CD8-positive, alpha-beta memory T cell (primary cell): ENCODE results near the gene VWA3B. TPM values are rescaled to one million over a fixed set of nuclear protein-coding genes. Genes with fewer than 3 reads are reported as not detected.

Source experiments
- CTCF ChIA-PET: fragments of 350-600 bp; sonication (Branson Sonifier 250); formaldehyde crosslinking; loops from one replicate; lab custom pipeline; 2021; ENCODE audit warnings: antibody characterized with exemption; lab: Charles Lee
- POLR2A ChIA-PET: fragments of 350-600 bp; sonication (Branson Sonifier 250); formaldehyde crosslinking; loops from one replicate; lab custom pipeline; 2021; ENCODE audit warnings: antibody characterized with exemption; lab: Charles Lee
- DNase-seq, 5 donors: peaks; one replicate each; pipeline versions ENCODE4 v3.0.0 to v3.0.0-alpha.2; 2020 to 2022; ENCODE audit warnings: mixed read lengths in 1 of 5
- H3K27ac ChIP-seq: one replicate; pipeline ENCODE4 v1.7.0; 2013; ENCODE audit warnings: low read depth, mild to moderate bottlenecking, low read length, moderate library complexity
- H3K27me3 ChIP-seq: 2 replicates; pipeline ENCODE4 v1.7.0; 2013; ENCODE audit warnings: low read length, mild to moderate bottlenecking; ENCODE audit not compliant: insufficient read depth, poor library complexity, severe bottlenecking
- H3K36me3 ChIP-seq: 2 replicates; pipeline ENCODE4 v1.7.0; 2013; ENCODE audit warnings: mild to moderate bottlenecking, low read length, moderate library complexity; ENCODE audit not compliant: insufficient read depth
- H3K4me1 ChIP-seq: 2 replicates; pipeline ENCODE4 v1.7.0; 2013; ENCODE audit warnings: mild to moderate bottlenecking, low read length, moderate library complexity; ENCODE audit not compliant: insufficient read depth
- H3K4me3 ChIP-seq: 2 replicates; pipeline ENCODE4 v1.7.0; 2013; ENCODE audit warnings: mild to moderate bottlenecking, low read length
- H3K9me3 ChIP-seq: 2 replicates; pipeline ENCODE4 v1.7.0; 2013; ENCODE audit warnings: mild to moderate bottlenecking, low read length
- H3K27ac Mint-ChIP-seq, 8 donors: one replicate each; pipeline ENCODE4 v1.8.0; 2020 to 2021; ENCODE audit warnings: mixed read lengths in 8 of 8, mild to moderate bottlenecking in 6 of 8, inconsistent platforms in 3 of 8, moderate library complexity in 3 of 8
- H3K27me3 Mint-ChIP-seq, 2 donors: one replicate each; pipeline ENCODE4 v1.8.0; 2020 to 2021; ENCODE audit warnings: mixed read lengths in 2 of 2, mild to moderate bottlenecking in 1 of 2, moderate library complexity in 1 of 2
- H3K36me3 Mint-ChIP-seq, 3 donors: one replicate each; pipeline ENCODE4 v1.8.0; 2020 to 2021; ENCODE audit warnings: mixed read lengths in 3 of 3, inconsistent platforms in 1 of 3, mild to moderate bottlenecking in 1 of 3
- H3K4me1 Mint-ChIP-seq, 3 donors: one replicate each; pipeline ENCODE4 v1.8.0; 2020 to 2021; ENCODE audit warnings: mixed read lengths in 3 of 3, inconsistent platforms in 1 of 3, mild to moderate bottlenecking in 1 of 3
- H3K4me3 Mint-ChIP-seq, 7 donors: one replicate each; pipeline ENCODE4 v1.8.0; 2020 to 2021; ENCODE audit warnings: mixed read lengths in 7 of 7, mild to moderate bottlenecking in 6 of 7, moderate library complexity in 4 of 7, inconsistent platforms in 2 of 7
- H3K9me3 Mint-ChIP-seq, 5 donors: one replicate each; pipeline ENCODE4 v1.8.0; 2020 to 2022; ENCODE audit warnings: mixed read lengths in 5 of 5, mild to moderate bottlenecking in 3 of 5, moderate library complexity in 2 of 5, inconsistent platforms in 1 of 5
- polyA plus RNA-seq: library from polyadenylated mRNA; unstranded; fragments of 300-500 nt; fragmentation: Illumina TruSeq; gene quantifications from one replicate; pipeline ENCODE4 v1.2.3, GENCODE V29; 2021
- total RNA-seq, 2 experiments: library from RNA; stranded (reverse); gene quantifications; one replicate each; pipeline ENCODE4 v1.2.3, GENCODE V29; 2021

The VWA3B gene
- total and polyA plus RNA-seq, 3 experiments from 2014 or later, result not detected

DNA sequence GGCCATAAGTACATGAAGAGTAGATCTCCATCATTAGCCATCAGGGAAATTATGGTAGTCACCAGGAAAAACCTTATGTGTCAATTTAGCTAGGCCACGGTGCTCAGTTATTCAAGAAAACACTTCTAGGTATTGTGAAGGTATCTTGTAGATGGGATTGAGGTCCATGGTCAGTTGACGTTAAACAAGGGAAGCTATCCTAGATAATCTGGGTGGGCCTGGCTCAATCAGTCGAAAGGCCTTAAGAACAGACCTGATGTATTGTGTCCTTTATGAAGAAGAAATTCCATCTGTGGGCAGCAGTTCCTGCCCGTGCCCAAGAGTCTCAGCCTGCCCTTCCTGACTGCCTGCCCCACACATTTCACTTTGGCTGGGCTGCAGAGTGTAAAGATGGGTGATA, 242.6 kb downstream of the VWA3B start:
- Mint-ChIP-seq H3K4me3 (no peak overlapping the region), H3K27me3 (peaks cover 14 to 34% of the 10 kb centered on the region in 2 donors), H3K4me1 (no peaks in the 10 kb centered on the region), H3K9me3 (peaks cover 0 to 2% (median 0%) of the 10 kb centered on the region in 5 donors), H3K36me3 (peaks cover 0 to 4% (median 0%) of the 10 kb centered on the region in 3 donors), H3K27ac (no peak overlapping the region)
- Histone ChIP-seq H3K27ac (no peak overlapping the region), H3K36me3 (no peaks in the 10 kb centered on the region), H3K4me3 (no peak overlapping the region), H3K9me3 (no peaks in the 10 kb centered on the region), H3K27me3 (peaks cover 3% of the 10 kb centered on the region), H3K4me1 (no peaks in the 10 kb centered on the region)
- DNase-seq, result no peak
- ChIA-PET POLR2A (no interaction called here), CTCF (no interaction called here)

- ChIA-PET CTCF (no interaction called here), POLR2A (no interaction called here)
- H3K27me3 ChIP-seq, result peaks cover 3% of the 10 kb centered on the region
- no peaks in the 10 kb centered on the region for H3K9me3 ChIP-seq
- H3K9me3 Mint-ChIP-seq, result peaks cover 0 to 2% (median 0%) of the 10 kb centered on the region in 5 donors
- H3K36me3 ChIP-seq, result no peaks in the 10 kb centered on the region
- no peak overlapping the region for H3K4me3 Mint-ChIP-seq
- DNase-seq, result no peak
- no peaks in the 10 kb centered on the region for H3K4me1 Mint-ChIP-seq
- peaks cover 12 to 42% of the 10 kb centered on the region in 2 donors for H3K27me3 Mint-ChIP-seq
- no peak overlapping the region for H3K4me3 ChIP-seq
- no peaks in the 10 kb centered on the region for H3K4me1 ChIP-seq
- no peak overlapping the region for H3K27ac ChIP-seq
- H3K27ac Mint-ChIP-seq, result no peak overlapping the region
- H3K36me3 Mint-ChIP-seq, result peaks cover 0 to 2% (median 0%) of the 10 kb centered on the region in 3 donors
Observed at GRCh38 chr2:98332989-98333388, 246.0 kb downstream of the VWA3B start.

GRCh38 chr2:98333922-98334321, 247.0 kb downstream of the VWA3B start:
- Mint-ChIP-seq H3K4me1 (no peaks in the 10 kb centered on the region), H3K27me3 (peaks cover 11 to 44% of the 10 kb centered on the region in 2 donors), H3K36me3 (no peaks in the 10 kb centered on the region), H3K27ac (no peak overlapping the region), H3K9me3 (peaks cover 0 to 5% (median 3%) of the 10 kb centered on the region in 5 donors), H3K4me3 (no peak overlapping the region)
- POLR2A ChIA-PET, result no interaction called here
- Histone ChIP-seq H3K4me3 (no peak overlapping the region), H3K36me3 (no peaks in the 10 kb centered on the region), H3K9me3 (no peaks in the 10 kb centered on the region), H3K4me1 (no peaks in the 10 kb centered on the region), H3K27ac (no peak overlapping the region), H3K27me3 (peaks cover 3% of the 10 kb centered on the region)
- DNase-seq, result no peak
- CTCF ChIA-PET, result no interaction called here

DNA sequence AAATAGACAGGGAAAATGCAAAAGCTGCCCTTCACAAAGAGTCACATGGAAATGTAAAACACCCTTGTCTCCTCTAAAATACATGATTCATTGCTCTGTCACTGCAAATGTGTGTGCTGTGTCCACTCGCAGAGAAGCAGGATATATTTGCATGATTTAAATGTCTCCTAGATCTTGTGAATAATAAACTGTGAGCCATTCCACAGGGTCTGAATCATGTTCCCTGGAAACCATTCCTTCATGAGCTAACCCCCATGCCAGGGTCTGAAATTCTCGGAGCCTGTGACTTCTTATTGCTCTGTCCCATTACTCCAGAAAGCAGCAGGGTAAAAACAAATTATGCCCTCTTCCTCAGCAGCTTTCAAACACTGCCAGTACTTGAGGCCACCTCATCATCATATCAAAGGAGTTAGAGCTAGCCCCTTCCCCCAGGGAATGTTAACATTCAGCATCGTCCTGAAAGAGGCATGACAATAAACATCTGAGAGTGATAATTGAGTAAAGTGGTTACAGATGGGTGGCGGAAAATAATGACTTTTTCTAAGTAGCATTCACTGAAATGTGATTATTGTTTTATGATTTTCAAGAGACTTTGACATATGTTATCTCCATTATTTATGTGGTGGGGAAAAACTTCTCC, 247.6 kb downstream of the VWA3B start:
- DNase-seq, result no peak
- H3K4me1 Mint-ChIP-seq, result no peaks in the 10 kb centered on the region
- no peak overlapping the region for H3K27ac Mint-ChIP-seq
- H3K4me3 Mint-ChIP-seq, result no peak overlapping the region
- H3K27me3 Mint-ChIP-seq, result peaks cover 11 to 50% of the 10 kb centered on the region in 2 donors
- H3K36me3 Mint-ChIP-seq, result no peaks in the 10 kb centered on the region
- H3K27ac ChIP-seq, result no peak overlapping the region
- H3K9me3 Mint-ChIP-seq, result peaks cover 0 to 5% (median 3%) of the 10 kb centered on the region in 5 donors
- H3K36me3 ChIP-seq, result no peaks in the 10 kb centered on the region
- ChIA-PET POLR2A (no interaction called here), CTCF (no interaction called here)
- no peaks in the 10 kb centered on the region for H3K4me1 ChIP-seq
- peaks cover 3% of the 10 kb centered on the region for H3K27me3 ChIP-seq
- no peaks in the 10 kb centered on the region for H3K9me3 ChIP-seq
- H3K4me3 ChIP-seq, result no peak overlapping the region

DNA sequence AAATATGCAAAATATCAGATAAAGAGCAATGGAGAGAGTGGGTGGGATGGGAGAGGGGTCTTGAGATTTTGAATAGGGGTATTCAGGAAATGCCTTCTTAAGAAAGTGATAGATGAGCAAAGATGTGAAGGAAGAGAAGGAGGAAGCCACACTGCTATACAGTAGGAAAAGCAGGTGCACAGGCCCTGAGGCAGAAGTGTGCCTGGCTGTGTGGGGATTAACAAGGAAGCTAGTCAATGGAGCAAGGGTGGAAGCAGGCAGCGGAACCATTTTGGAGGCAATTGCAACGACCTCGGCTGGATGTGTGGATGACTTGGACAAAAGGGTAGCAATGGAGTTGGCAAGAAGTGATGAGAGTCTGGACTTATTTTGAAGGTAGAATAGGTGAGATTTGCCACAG, 248.3 kb downstream of the VWA3B start:
- H3K4me1 ChIP-seq, result no peaks in the 10 kb centered on the region
- H3K27ac ChIP-seq, result no peak overlapping the region
- H3K27ac Mint-ChIP-seq, result peak overlapping the region in 1 of 8 donors; percentile 93
- ChIA-PET CTCF (no interaction called here), POLR2A (no interaction called here)
- no peaks in the 10 kb centered on the region for H3K4me1 Mint-ChIP-seq
- peaks cover 7 to 56% of the 10 kb centered on the region in 2 donors for H3K27me3 Mint-ChIP-seq
- H3K36me3 Mint-ChIP-seq, result no peaks in the 10 kb centered on the region
- H3K9me3 Mint-ChIP-seq, result peaks cover 0 to 3% (median 3%) of the 10 kb centered on the region in 5 donors
- H3K27me3 ChIP-seq, result peaks cover 3% of the 10 kb centered on the region
- H3K36me3 ChIP-seq, result no peaks in the 10 kb centered on the region
- no peaks in the 10 kb centered on the region for H3K9me3 ChIP-seq
- H3K4me3 ChIP-seq, result no peak overlapping the region
- DNase-seq, result no peak
- no peak overlapping the region for H3K4me3 Mint-ChIP-seq

DNA sequence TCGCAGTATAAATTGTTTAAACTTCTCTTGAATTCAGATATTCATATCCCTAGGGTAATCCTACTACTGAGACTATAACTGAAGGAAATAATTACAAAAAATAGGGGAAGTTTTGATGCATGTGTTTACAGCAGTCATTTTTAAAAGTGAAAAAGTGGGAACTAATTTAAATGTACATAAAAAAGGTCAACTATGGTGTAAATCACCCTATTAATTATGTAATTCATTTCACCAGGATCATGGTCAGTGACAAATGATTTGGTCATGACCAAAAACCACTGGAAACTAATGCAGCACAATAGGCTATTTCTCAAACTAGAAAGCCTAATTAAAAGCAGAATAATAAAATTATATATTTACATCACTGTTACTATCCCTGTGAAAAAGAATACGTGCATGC, 254.3 kb downstream of the VWA3B start:
- H3K4me3 ChIP-seq, result no peak overlapping the region
- H3K27ac ChIP-seq, result no peak overlapping the region
- Mint-ChIP-seq H3K27ac (no peak overlapping the region), H3K4me3 (no peak overlapping the region), H3K9me3 (peaks cover 0 to 6% (median 3%) of the 10 kb centered on the region in 5 donors), H3K36me3 (no peaks in the 10 kb centered on the region), H3K4me1 (peaks cover 0 to 5% (median 2%) of the 10 kb centered on the region in 3 donors), H3K27me3 (peaks cover 25 to 60% of the 10 kb centered on the region in 2 donors)
- ChIA-PET POLR2A (no interaction called here), CTCF (no interaction called here)
- no peaks in the 10 kb centered on the region for H3K9me3 ChIP-seq
- peaks cover 13% of the 10 kb centered on the region for H3K27me3 ChIP-seq
- no peaks in the 10 kb centered on the region for H3K36me3 ChIP-seq
- no peaks in the 10 kb centered on the region for H3K4me1 ChIP-seq
- DNase-seq, result no peak

DNA sequence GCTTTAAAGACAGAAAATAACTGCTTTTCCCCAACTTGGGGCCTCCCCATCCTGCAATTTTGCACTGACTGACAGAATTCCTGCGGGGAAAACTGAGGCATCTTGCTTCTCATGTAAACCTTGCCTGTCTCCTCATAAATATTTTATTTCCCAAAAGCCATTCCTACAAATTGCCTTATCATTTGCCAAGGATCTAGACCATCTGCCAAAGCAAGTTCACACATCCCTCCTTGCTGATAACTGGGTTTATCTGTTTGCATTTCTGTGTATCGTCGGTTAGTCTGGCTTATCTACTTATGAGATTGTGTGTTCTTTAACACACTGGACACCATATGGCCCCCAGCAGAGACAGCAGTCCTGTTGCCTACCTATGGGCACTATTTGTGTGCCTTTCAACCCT, 256.3 kb downstream of the VWA3B start:
- ChIA-PET CTCF (no interaction called here), POLR2A (no interaction called here)
- Mint-ChIP-seq H3K36me3 (no peaks in the 10 kb centered on the region), H3K9me3 (peaks cover 0 to 5% (median 1%) of the 10 kb centered on the region in 5 donors), H3K4me3 (no peak overlapping the region), H3K27ac (no peak overlapping the region), H3K4me1 (peaks cover 0 to 16% (median 6%) of the 10 kb centered on the region in 3 donors), H3K27me3 (peaks cover 34 to 61% of the 10 kb centered on the region in 2 donors)
- Histone ChIP-seq H3K27me3 (peaks cover 22% of the 10 kb centered on the region), H3K36me3 (no peaks in the 10 kb centered on the region), H3K4me1 (no peaks in the 10 kb centered on the region), H3K27ac (no peak overlapping the region), H3K9me3 (no peaks in the 10 kb centered on the region), H3K4me3 (no peak overlapping the region)
- no peak for DNase-seq

DNA sequence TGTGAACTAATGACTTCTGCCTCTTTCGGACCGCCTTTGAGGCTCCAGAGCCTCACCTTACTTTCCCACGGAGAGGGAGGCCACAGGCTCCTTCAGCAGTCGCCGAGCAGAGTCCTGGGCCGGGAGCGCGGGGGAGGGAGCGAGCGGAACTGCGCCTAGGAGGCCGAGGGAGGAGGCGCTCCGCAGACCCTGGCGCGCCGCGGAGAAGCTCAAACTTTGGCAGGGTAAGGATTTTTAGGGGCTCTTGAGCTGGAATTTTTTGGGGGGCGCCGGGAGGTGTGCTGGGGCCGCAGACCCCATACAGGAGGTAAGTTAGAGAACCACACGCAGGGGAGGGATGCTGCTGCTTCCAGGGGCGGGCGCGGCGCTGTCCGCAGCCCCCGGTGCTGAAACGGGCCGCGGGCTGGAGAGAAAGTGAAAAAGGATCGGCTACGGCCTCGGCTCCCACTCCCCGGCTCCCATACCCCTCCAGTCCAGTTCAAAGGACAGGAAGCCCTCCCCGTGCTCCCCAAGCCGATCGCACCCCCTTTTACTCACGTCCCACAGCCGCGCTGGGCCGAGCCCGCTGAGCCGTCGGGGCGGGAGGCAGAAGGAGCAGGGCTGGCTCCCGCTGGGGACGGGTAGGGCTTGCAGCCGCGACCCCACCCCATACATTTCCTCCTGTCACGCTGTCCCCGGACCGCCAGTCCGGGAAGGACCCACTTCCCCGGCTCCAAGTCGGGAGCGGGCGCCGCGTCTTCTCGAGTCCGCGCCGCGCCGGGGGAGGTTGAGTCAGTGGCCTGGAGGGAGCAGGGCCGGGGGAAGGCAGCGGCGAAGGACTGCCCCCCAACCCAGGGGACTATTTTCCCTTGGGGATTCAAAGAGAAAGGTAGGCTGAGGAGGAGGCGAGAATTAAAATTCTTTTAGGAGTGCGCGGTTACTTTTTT, 259.6 kb downstream of the VWA3B start, which contains the start of gene CNGA3:
TSS of gene CNGA3 (plus strand) at position 146 of the 926 bp plus-strand sequence. CDS start 23,520 bp downstream, outside the sequence.
- Mint-ChIP-seq H3K9me3 (peaks cover 0 to 9% (median 5%) of the 10 kb centered on the region in 5 donors), H3K4me1 (peaks cover 0 to 18% (median 6%) of the 10 kb centered on the region in 3 donors), H3K27me3 (peaks cover 56 to 78% of the 10 kb centered on the region in 2 donors), H3K36me3 (peaks cover 0 to 10% (median 2%) of the 10 kb centered on the region in 3 donors), H3K4me3 (peak within 1 kb of the TSS in 4 of 7 donors; percentile 16 to 65 (median 38)), H3K27ac (peak within 1 kb of the TSS in 1 of 8 donors; percentile 4)
- Histone ChIP-seq H3K4me3 (no peak within 1 kb of the TSS), H3K4me1 (no peaks in the 10 kb centered on the region), H3K27ac (no peak within 1 kb of the TSS), H3K36me3 (no peaks in the 10 kb centered on the region), H3K27me3 (peaks cover 23% of the 10 kb centered on the region), H3K9me3 (no peaks in the 10 kb centered on the region)
- peak in 1 of 5 donors; percentile 21 for DNase-seq
- POLR2A ChIA-PET, result no interaction called here
- CTCF ChIA-PET, result no interaction called here
